ENCODE data around the gene CNTNAP2.

DNA sequence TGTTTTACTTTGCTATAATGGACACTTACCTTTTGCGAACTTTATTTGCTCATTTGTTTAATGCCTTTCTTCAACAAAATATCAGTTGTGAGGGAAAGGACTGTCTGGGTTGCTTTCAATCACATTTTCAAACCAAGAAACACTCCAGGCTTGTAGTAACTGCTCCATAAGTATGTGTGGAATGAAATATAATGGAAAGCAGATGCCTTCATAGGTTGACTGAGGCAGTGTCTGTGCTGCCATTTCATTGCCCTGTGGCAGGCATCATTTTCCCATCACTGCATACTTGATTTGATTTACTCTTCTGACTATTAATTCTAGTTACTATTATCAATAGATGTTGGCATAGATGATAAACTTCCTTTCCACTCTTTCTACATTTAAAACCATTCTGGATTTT lies 762.3 kb downstream of the CNTNAP2 start:
- no peak for TF ChIP-seq EZH2 (conservative IDR thresholded peaks at IDR 0.05; ENCODE audit: low read depth, low read length)
- no peak for TF ChIP-seq ZNF776 (CRISPR knock-in tag; IDR thresholded peaks at IDR 0.05)
- TF ChIP-seq HES4 (CRISPR knock-in tag; IDR thresholded peaks at IDR 0.05; ENCODE audit: borderline replicate concordance) = no peak
